HL-60 (cell line): ENCODE measurements around the gene KRT75.

ENCODE experiments used
- DNase-seq, 2 experiments: peaks; one replicate each; pipeline ENCODE4 v3.0.0-alpha.2; 2010 to 2020; ENCODE audit warnings: low read depth in 1 of 2, low spot score in 1 of 2
- H3K27ac ChIP-seq: fragments of 250-450 bp; sonication (Bioruptor Pico); replicated peaks from 2 replicates; pipeline ENCODE4 v1.5.1; 2020; ENCODE audit warnings: mild to moderate bottlenecking, moderate library complexity
- H3K27me3 ChIP-seq: fragments of 250-450 bp; sonication (Bioruptor Pico); 2 replicates; pipeline ENCODE4 v1.5.1; 2021; ENCODE audit warnings: mild to moderate bottlenecking, moderate library complexity; ENCODE audit not compliant: insufficient read depth, poor library complexity, severe bottlenecking
- H3K4me3 ChIP-seq: replicated peaks from 2 replicates; pipeline ENCODE4 v1.5.1; 2011; ENCODE audit warnings: mild to moderate bottlenecking, control low read depth, low read length; ENCODE audit not compliant: insufficient read depth
- CTCF ChIP-seq: IDR thresholded peaks from one replicate; pipeline ENCODE4 v1.5.1; 2011; ENCODE audit warnings: low read length, control low read depth, inconsistent platforms; ENCODE audit not compliant: insufficient read depth
- GABPA ChIP-seq: IDR thresholded peaks from 2 replicates; pipeline ENCODE4 v1.6.1; 2012; ENCODE audit warnings: low read depth
- POLR2AphosphoS5 ChIP-seq: IDR thresholded peaks from 2 replicates; pipeline ENCODE4 v1.6.1; 2012; ENCODE audit warnings: low read depth
- REST ChIP-seq: IDR thresholded peaks from 2 replicates; pipeline ENCODE4 v1.6.1; 2012; ENCODE audit warnings: low read depth; ENCODE audit not compliant: insufficient replicate concordance
- SPI1 ChIP-seq: IDR thresholded peaks from 2 replicates; pipeline ENCODE4 v1.6.1; 2012; ENCODE audit warnings: low read depth, mild to moderate bottlenecking, borderline replicate concordance

Gene KRT75

GRCh38 chr12:52438305-52439301 lies 4.4 kb upstream of the KRT75 start:
- Histone ChIP-seq H3K4me3 (no peak overlapping the region), H3K27me3 (peaks cover 2% of the 10 kb centered on the region), H3K27ac (no peak overlapping the region)
- TF ChIP-seq GABPA (no peak), SPI1 (no peak), CTCF (no peak), POLR2AphosphoS5 (no peak), REST (no peak)
- no peak for DNase-seq

- H3K4me3 ChIP-seq: no peak overlapping the region
- no peak for DNase-seq
- H3K27ac ChIP-seq: no peak overlapping the region
- TF ChIP-seq POLR2AphosphoS5 (no peak), CTCF (no peak), SPI1 (no peak), REST (no peak), GABPA (no peak)
- H3K27me3 ChIP-seq: peaks cover 2% of the 10 kb centered on the region
Measured at GRCh38 chr12:52437508-52437907, 3.3 kb upstream of the KRT75 start.

- no peak for DNase-seq
- Histone ChIP-seq H3K27me3 (peaks cover 2% of the 10 kb centered on the region), H3K4me3 (no peak overlapping the region), H3K27ac (no peak overlapping the region)
- TF ChIP-seq POLR2AphosphoS5 (no peak), CTCF (no peak), SPI1 (no peak), GABPA (no peak), REST (no peak)
Measured at GRCh38 chr12:52436828-52437474, 2.8 kb upstream of the KRT75 start.
